GM12864 (cell line): ENCODE measurements around the gene CROT.

Experiments used
- DNase-seq: peaks from one replicate; pipeline ENCODE4 v3.0.0-alpha.2; 2011; ENCODE audit warnings: low read depth
- H3K4me3 ChIP-seq: 2 replicates; pipeline ENCODE4 v1.5.1; 2011; ENCODE audit warnings: mild to moderate bottlenecking, low read depth, low read length, control low read depth
- TF ChIP-seq, protein P1 (sequence below): IDR thresholded peaks from 2 replicates; pipeline ENCODE4 v1.5.1; 2011; ENCODE audit warnings: low read depth, mild to moderate bottlenecking, moderate library complexity, low read length, control low read depth, inconsistent platforms; ENCODE audit errors: missing control alignments

The CROT gene

GRCh38 chr7:87359366-87359765 is 13.9 kb downstream of the CROT start:
- no peak overlapping the region for H3K4me3 ChIP-seq
- DNase-seq = no peak
- TF ChIP-seq, protein P1, sequence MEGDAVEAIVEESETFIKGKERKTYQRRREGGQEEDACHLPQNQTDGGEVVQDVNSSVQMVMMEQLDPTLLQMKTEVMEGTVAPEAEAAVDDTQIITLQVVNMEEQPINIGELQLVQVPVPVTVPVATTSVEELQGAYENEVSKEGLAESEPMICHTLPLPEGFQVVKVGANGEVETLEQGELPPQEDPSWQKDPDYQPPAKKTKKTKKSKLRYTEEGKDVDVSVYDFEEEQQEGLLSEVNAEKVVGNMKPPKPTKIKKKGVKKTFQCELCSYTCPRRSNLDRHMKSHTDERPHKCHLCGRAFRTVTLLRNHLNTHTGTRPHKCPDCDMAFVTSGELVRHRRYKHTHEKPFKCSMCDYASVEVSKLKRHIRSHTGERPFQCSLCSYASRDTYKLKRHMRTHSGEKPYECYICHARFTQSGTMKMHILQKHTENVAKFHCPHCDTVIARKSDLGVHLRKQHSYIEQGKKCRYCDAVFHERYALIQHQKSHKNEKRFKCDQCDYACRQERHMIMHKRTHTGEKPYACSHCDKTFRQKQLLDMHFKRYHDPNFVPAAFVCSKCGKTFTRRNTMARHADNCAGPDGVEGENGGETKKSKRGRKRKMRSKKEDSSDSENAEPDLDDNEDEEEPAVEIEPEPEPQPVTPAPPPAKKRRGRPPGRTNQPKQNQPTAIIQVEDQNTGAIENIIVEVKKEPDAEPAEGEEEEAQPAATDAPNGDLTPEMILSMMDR = no peak

GRCh38 chr7:87361320-87361719 is 15.9 kb downstream of the CROT start:
- no peak for DNase-seq
- H3K4me3 ChIP-seq = no peak overlapping the region
- TF ChIP-seq, protein P1 = no peak

GRCh38 chr7:87363342-87363741 is 17.9 kb downstream of the CROT start:
- H3K4me3 ChIP-seq = no peak overlapping the region
- DNase-seq = no peak
- TF ChIP-seq, protein P1 = no peak

DNA sequence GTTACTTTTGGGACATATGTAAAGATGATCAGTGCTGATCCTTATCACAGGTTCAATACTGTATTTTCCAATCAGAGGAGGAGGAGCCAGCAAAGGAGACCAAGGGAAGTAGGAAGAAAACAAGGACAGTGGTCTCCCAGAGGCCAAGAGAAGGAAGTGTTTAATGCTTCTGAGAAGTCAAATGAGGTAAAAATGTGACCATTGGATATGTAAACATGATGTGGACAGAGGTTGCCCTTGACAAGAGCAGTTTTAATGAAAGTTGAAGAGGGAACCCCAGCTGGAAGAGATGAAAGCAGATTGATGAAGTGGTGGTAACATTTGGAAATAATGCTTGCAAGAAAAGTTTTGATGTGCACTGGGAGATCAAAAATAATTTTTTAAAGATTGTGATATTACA is 18.8 kb downstream of the CROT start:
- H3K4me3 ChIP-seq = no peak overlapping the region
- TF ChIP-seq, protein P1 = no peak
- no peak for DNase-seq

DNA sequence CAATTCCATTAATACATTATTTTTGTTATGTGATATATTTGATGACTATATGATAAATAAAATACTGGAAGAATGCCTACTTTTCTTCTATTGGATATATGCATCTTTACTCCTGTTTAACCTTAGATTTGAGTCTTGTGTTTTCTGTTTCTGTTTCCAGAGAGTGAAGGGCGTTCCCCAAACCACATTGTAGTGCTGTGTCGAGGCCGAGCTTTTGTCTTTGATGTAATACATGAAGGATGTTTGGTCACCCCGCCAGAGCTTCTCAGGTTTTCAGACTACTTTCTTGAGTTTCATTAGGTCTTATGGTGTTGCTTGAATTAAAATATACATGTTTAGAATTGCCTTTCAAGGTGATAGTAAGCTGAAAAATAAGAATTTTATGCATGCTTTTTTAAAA is 23.8 kb downstream of the CROT start:
- TF ChIP-seq, protein P1 = no peak

DNA sequence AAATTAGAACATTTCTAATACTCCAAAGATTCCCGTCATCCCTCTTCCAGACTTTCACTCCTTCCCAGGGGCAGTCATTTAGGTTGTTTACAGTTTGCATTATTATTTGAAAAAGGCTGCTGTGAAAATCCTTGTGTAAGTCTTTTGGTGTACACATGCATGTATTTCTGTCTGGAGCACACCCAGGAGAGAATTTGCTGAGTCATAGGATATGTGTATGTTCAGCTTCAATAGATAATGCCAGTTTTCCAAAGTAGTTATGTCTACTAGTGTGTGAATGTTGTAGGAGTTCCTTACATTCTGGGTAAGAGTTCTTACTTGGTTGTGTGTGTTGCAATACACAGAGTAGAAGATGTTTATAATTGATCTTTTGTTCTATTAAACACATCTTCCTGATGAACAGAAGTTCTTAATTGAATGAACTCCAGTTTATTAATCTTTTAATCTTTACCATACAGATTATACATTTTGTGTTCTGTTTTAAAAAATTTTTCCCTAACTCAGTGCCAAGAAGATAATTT is 25.3 kb downstream of the CROT start:
- no peak for DNase-seq
- TF ChIP-seq, protein P1 = no peak
- no peak overlapping the region for H3K4me3 ChIP-seq

More for the DNA sequence above, 23.8 kb downstream of the CROT start:
- no peak for DNase-seq
- H3K4me3 ChIP-seq = no peak overlapping the region

GRCh38 chr7:87375662-87376435 is 30.4 kb downstream of the CROT start:
- no peak for DNase-seq
- H3K4me3 ChIP-seq = no peak overlapping the region

More at GRCh38 chr7:87375662-87376435, 30.4 kb downstream of the CROT start:
- TF ChIP-seq, protein P1 = no peak
